ENCODE results near the gene METRNL.

DNA sequence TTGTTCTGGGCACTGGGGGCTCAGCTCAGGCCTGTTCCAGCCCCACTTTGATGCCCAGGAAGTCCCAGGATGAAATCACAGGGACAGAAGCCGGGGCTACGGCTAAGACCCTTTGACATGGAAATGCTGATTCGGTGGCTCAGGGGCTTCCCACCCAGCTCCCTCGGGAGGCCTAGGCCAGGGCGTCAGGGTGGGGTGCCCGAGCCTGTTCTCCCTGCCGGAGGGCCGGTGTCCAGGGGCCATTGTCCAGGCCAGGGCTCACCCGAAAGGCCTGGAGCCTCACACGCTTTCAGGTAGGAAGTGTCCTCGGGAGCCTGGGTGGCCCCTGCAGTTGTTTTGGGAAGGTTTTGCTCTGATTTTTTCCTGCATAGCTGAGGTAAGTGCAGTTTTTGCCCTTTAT, 34.0 kb downstream of the METRNL start:
- TF ChIP-seq, protein P1, sequence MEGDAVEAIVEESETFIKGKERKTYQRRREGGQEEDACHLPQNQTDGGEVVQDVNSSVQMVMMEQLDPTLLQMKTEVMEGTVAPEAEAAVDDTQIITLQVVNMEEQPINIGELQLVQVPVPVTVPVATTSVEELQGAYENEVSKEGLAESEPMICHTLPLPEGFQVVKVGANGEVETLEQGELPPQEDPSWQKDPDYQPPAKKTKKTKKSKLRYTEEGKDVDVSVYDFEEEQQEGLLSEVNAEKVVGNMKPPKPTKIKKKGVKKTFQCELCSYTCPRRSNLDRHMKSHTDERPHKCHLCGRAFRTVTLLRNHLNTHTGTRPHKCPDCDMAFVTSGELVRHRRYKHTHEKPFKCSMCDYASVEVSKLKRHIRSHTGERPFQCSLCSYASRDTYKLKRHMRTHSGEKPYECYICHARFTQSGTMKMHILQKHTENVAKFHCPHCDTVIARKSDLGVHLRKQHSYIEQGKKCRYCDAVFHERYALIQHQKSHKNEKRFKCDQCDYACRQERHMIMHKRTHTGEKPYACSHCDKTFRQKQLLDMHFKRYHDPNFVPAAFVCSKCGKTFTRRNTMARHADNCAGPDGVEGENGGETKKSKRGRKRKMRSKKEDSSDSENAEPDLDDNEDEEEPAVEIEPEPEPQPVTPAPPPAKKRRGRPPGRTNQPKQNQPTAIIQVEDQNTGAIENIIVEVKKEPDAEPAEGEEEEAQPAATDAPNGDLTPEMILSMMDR (IDR thresholded peaks at IDR 0.05; ENCODE audit: low read length): no peak
- TF ChIP-seq EZH2 (IDR thresholded peaks at IDR 0.05; ENCODE audit: borderline replicate concordance, low read length): no peak

Data from OCI-LY1 (cell line).